ENCODE measurements around the gene CYTH1.

Gene CYTH1

DNA sequence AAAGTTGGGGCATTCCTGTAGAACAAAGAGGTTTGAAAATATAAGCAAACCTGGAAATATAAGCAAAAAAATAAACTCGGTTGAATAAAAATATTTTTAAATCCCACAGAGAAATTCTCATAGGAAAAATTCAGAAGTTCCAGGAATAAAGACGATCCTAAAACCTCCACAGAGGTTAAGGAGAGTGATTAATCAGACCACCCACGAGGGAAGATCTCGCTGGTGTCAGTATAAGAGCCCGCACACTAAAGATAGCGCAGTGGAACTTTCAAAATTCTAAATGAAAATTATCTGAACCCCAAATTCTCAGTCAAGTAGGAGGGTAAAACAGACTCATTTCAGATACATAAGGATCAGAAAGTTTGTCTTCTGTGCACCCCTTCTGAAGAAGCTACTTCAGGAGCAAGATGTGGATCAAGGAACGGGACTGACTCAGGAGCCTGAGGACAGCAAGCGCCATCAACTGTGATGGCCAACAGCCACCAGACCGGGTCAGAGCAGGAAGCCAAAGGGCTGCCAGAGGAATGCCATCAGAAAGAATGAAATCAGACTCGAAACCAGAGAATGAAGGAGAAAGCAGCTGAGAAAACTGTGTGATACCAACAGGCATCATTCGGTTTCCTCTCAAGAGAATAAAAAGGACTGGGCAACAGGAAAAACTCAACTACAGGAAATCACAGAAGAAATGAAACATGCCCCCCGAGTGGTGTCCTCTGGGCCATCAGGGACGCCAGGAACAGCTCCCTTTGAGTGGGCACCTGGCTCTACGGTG lies 66.9 kb downstream of the CYTH1 start:
- DNase-seq (ENCODE audit: low spot score): no peak

DNA sequence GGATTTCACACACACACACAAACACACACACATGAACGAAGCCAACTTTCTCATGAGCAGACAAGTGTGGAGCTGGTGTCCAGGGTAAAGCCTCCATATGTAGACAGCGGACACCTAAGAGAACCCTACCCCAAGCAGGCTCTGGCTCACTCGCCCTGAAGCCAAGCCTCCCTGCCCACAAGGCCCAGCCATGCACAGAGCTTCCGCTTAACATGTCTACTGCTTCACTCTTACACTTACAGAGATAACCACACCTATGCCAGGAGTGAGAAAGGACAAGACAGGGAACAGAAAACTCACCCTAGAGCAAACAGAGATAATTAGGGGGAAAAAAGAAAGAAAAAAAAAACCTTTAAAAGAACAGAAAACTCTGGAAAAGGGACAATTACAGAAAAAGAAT lies 67.5 kb downstream of the CYTH1 start:
- no peak for DNase-seq (ENCODE audit: low spot score)

DNA sequence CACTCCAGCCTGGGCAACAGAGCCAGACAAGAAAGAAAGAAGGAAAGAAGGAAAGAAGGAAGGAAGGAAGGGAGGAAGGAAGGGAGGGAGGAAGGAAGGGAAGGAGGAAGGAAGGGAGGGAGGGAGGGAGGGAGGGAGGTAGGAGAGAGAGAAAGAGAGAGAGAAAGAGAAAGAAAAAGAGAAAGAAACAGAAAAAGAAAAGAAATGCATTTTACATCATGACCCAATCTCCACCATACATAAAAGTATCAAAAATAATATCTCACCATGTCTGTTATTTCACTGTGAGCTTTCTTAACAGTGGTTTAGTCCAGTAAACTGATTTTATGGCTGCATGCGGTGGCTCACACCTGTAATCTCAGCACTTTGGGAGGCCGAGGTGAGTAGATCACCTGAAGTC lies 70.0 kb downstream of the CYTH1 start:
- no peak for DNase-seq (ENCODE audit: low spot score)

GRCh38 chr17:78710607-78711006 lies 71.5 kb downstream of the CYTH1 start:
- no peak for DNase-seq (ENCODE audit: low spot score)

DNA sequence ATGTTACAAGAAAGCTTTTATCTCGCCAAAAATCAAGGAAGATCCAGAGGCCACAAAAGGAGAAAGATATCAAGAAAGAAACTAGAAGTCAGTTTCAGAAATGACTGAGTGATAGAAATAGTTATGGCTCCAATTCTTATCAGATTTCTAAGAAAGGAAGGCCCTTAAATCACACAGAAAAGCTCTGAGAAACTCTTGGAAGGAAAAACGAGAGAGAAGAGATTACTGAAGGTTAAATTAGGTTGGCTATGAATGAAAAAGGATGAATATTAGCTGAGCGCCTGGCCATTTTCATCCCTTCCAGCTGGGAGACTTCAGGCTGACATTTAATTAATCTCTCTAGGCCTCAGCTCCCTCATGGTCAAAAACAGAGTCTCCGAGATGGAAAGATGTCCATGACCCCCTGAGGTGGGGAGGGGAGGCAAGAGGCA lies 72.3 kb downstream of the CYTH1 start:
- DNase-seq (ENCODE audit: low spot score): no peak

- DNase-seq (ENCODE audit: low spot score): no peak
Measured at GRCh38 chr17:78709119-78709681, 72.9 kb downstream of the CYTH1 start.

- peak; percentile 87 for DNase-seq (ENCODE audit: low spot score)
Measured at GRCh38 chr17:78708510-78708973, 73.5 kb downstream of the CYTH1 start.

DNA sequence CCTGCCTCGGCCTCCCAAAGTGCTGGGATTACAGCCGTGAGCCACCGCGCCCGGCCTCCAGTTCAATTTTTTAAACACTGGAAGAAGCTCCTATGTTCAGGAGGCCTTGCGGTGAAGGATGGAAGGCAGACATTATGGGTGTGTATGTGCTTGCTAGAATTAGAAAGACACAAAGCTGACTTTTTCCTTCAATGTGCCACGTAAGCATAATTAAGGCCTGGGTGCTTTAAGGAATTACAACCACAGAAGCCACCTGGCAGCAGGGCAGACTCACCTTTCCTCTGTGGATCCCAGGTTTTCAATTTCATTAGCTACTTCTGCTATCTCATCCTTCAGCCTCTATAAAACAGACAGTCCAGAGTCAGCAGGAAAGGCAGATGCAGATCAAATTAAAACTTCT lies 74.2 kb downstream of the CYTH1 start:
- DNase-seq (ENCODE audit: low spot score): no peak

GRCh38 chr17:78707016-78707415 lies 75.1 kb downstream of the CYTH1 start:
- DNase-seq (ENCODE audit: low spot score): no peak

GRCh38 chr17:78706271-78706915 lies 75.7 kb downstream of the CYTH1 start:
- DNase-seq (ENCODE audit: low spot score): no peak

DNA sequence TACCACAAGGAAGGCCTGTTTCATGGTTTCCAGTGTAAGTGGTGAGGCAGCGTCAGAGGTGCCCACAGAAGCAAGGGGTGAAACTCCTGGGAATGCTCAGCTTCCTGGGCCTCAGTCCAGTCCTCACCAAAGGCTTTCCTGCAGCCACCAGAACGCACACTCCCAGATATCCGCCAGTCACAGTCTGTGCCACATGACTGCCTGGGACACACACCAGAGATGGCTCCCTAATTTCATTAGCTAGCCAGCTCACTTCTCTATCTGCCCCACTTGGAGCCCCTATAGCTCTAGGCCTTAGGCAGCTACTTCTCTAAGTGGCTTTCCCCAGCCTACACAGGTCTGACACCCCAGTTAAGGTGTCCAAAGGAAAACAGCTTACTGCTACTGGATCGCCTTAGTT lies 77.0 kb downstream of the CYTH1 start:
- no peak for DNase-seq (ENCODE audit: low spot score)

GRCh38 chr17:78704594-78704993 lies 77.5 kb downstream of the CYTH1 start:
- DNase-seq (ENCODE audit: low spot score): no peak

GRCh38 chr17:78697554-78698343 lies 84.3 kb downstream of the CYTH1 start:
- DNase-seq (ENCODE audit: low spot score): no peak

- DNase-seq (ENCODE audit: low spot score): no peak
Measured at GRCh38 chr17:78697122-78697521, 85.0 kb downstream of the CYTH1 start.

GRCh38 chr17:78696016-78696982 lies 85.8 kb downstream of the CYTH1 start:
- DNase-seq (ENCODE audit: low spot score): no peak

- no peak for DNase-seq (ENCODE audit: low spot score)
Measured at GRCh38 chr17:78694805-78695531, 87.1 kb downstream of the CYTH1 start.

- no peak for DNase-seq (ENCODE audit: low spot score)
Measured at GRCh38 chr17:78693346-78694083, 88.6 kb downstream of the CYTH1 start.

- no peak for DNase-seq (ENCODE audit: low spot score)
Measured at GRCh38 chr17:78692460-78693010, 89.5 kb downstream of the CYTH1 start.

DNA sequence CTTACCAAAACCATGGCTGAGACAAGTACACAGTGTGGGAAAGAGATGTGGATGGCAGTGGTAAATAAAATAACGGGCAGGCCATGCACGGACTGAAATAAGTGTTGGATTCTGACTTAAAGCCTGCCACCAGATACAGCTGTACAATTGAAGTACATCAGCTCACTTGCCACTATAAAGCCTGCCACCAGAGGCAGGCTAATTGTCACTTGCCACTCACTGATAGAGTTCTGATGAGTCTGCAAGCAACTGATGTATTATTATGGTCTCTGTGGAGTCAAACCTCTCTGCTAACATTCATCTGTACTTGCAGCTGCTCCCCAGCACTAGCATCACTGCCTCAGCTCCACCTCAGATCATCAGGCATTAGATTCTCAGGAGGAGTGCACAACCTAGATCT lies 93.0 kb downstream of the CYTH1 start:
- no peak for DNase-seq (ENCODE audit: low spot score)

- no peak for DNase-seq (ENCODE audit: low spot score)
Measured at GRCh38 chr17:78687944-78688343, 94.1 kb downstream of the CYTH1 start.
